ENCODE results near the gene DRGX.

DRGX gene

DNA sequence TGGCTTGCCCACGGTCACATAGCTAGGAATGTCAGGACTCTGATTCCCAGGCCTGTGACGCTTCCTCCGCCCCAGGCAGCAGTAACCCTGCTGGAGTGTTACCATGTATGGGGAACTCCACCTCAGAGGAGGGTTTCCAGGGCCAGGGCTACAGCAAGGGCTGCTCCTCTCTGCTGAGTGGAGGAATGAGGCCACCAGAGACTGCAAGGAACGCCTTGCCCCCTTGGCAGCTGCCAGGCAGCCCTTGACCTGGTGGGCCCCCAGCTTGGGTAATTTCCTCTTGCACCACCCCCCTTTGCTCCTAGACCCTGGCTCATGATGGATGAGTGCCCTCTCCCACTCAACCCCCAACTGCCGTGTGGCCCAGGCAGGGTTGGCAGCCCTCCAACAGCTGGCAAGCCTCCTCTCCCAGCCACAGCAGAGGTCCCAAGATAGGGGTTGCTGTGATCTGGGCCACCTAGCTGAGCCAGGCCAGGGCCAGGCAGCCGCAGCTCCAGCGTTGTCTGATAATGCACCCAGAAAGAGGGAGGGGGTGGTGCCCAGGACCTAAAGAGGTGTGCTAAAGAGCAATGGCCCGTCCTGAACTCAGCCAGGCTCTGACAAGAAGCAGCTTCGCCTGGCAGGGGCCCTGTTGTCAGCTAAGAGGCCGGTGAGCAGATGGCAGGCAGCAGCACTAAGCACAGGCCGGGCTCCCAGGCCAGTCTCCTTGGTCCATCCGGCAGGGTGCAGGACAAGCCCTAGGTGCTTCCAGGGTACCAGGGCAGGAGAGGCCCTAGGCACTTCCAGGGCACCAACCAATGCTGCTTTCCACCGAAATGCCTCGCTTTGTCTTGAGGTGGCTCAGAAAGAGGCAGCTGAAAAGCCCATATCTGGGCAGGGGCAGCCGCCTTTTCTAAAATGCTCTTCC lies 35.4 kb downstream of the DRGX start:
- DNase-seq, result no peak

DNA sequence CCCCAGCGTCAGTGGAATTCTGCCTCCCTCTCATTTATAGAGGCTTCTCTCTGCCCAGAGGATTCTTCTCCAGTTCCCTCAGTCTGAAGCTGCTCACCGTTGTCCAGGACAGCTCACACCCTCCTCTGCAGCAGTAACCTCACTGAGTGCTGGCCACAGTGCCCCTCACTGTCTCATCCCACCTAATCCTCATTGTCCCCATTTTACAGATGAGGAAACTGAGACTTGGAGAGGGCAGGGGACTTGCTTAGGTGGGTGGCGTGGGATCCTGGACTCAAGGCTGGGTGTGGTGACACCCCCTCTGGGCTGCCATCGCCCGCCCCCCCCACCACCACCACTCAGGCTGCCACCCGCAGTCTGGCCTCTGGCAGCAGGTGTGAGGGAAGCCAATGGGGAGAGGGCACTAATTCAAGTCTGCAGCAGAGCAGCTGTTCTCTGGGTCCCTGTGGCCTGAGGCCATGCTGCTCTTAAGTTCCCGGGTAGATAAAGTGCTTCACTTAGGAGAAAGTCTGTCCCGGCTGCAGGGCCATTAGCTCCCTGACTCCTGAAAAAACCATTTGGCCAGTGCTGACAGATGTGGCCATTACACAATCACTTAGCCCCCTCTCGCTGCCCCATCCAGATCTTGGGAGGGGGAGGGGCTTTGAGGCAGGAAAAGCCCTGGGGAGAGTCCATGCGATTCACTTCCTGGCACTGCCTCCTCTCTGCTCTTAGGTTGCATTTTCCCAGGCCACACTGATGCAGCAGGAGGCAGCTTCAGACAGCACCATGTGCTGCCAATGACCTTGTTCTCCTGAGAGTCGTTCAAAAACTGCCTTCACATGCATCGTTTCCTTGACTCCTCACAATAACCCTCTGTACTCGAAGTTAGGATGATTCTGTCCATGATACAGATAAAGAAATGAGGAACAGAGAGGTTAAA lies 36.3 kb downstream of the DRGX start:
- no peak for DNase-seq

DNA sequence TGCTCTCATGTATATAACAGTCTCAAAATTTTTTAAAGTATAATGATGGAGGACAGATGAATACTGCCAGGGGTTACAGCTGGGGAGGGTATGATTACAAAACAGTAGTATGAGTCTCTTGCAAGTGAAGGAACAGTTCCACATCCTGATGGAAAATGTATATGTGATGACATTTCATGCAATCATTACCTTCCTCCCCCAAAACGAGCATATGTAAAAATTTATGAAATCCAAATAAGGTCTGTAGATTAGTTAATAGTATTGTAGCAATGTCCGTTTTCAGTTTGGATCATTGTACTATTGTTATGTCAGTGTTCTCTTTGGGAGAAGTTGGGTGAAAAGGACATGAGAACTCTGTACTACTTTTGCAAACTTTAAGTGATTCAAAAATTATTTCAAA lies 38.0 kb downstream of the DRGX start:
- DNase-seq, result no peak

DNA sequence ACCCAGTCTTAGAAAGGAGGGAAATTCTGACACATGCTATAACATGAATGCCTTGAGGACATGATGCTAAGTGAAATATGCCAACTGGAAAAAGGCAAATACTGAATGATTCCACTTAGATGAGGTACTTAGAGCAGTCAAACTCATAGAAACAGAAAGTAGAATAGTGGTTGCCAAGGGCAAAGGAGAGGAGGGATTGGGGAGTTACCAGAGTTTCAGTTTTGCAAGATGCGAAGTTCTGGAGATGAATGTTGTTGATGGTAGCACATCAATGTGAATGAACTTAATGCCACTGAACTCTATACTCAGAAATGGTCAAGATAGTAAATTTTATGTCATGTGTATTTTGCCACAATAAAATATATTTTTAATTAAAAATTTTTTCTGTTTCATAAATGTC lies 38.9 kb downstream of the DRGX start:
- DNase-seq, result no peak

- no peak for DNase-seq
Measured at GRCh38 chr10:49356181-49356580, 39.7 kb downstream of the DRGX start.

- DNase-seq, result no peak
Measured at GRCh38 chr10:49355221-49355620, 40.7 kb downstream of the DRGX start.

DNA sequence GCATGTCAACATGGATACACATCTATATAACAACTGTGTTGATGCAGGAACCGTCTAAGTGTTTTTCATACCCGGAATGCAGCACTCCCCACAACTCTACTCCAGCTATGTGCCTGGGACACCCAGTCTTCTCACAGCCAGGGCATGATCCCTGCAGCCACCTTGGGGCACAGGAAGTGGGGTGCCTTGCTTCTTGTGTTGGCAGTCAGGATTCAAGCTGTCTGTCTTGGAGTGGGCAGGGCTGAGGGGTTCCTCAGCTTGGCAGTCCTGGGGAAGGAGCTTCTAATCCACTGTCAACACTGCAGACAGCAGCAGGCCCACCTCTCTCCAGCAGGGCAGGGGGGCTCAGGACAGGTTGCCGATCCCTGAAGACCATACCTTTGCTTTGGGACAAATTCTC lies 41.3 kb downstream of the DRGX start:
- no peak for DNase-seq

DNA sequence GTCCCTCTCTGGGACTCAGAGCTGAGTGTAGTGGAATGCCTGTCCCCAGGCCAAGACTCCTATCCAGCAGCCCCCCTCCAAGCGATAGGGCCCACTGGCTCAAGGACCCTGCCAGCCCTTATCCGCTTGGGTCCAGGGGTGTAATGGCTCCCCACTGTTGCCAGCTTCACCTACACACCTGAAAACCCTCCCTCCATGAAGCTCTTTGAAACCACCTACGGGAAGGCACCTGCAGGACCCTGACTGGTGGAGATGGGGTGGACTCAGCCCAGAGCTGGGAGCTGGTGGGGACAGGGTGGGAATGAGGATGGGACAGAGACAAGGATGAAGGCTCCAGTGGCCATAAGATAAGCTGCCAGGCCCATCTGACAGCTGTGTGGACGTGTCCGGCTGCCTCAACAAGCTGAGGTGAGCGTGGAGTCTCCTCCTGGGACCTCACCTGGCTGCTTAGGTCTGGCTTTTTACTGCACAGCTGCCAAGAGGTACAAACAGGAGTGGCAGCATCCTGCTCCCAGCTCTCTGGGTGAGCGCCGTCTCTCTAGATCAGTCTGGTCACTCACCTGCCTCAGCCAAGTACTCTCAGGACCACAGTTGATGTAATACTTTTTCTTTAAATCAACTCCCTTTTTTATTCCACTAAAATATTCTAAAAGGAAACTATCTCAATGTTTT lies 41.9 kb downstream of the DRGX start:
- DNase-seq, result no peak

GRCh38 chr10:49353026-49353894 lies 42.6 kb downstream of the DRGX start:
- no peak for DNase-seq

GRCh38 chr10:49352323-49352722 lies 43.6 kb downstream of the DRGX start:
- DNase-seq, result no peak

- no peak for DNase-seq
Measured at GRCh38 chr10:49351669-49352068, 44.2 kb downstream of the DRGX start.

GRCh38 chr10:49350846-49351532 lies 44.9 kb downstream of the DRGX start:
- DNase-seq, result no peak

- no peak for DNase-seq
Measured at GRCh38 chr10:49350138-49350537, 45.8 kb downstream of the DRGX start.

GRCh38 chr10:49349390-49349789 lies 46.5 kb downstream of the DRGX start:
- DNase-seq, result no peak

- DNase-seq, result no peak
Measured at GRCh38 chr10:49348593-49348992, 47.3 kb downstream of the DRGX start.

DNA sequence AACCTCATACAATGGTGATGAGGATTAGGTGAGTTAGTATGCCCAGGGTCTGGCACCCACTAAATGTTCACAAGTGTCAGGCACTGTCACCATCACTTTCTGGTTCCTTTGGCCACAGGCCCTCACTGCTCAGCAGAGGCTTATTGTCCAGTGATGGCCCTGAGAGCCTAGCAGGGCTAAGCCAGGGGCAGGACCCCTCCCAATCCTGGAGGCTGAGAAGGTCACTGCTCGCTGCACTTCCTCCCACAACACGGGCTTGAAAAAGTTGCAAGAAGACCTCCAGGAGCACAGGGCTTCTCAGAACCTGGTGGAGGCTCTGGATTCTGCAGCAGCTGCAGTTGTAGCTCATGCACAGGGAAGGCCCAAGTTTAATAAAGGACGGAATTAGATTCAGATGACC lies 48.1 kb downstream of the DRGX start:
- DNase-seq, result no peak

DNA sequence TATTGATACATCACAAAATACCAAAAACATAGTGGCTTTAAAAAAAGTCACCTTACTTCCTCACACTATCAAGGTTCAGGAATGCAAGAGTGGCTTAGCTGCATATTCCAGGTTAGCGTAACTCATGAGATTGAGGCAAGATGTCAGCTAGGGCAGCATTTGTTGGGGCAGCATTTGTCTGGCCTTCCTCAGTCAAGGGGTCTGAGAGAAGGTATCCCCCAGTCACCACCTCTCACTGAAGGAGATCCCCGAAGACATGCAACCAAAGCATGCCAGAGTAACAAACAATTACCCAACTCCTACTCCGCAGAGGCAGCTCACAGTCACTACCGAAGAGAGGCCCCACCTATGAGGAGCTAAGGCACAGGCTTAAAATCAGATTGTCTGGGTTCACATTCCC lies 48.5 kb downstream of the DRGX start:
- no peak for DNase-seq

DNA sequence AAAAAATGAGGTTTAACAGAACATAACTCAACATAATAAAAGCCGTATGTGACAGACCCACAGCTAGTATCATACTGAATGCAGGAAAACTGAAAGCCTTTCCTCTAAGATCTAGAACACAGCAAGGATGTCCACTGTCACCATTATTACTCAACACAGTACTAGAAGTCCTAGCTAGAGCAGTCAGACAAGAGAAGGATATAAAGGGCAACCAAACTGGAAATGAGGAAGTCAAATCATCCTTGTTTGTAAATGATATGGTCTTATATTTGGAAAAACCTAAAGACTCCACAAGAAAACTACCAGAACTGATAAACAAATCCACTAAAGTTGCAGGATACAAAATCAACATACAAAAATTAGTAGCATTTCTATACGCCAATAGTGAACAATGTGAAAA lies 51.0 kb downstream of the DRGX start:
- DNase-seq, result no peak

- DNase-seq, result no peak
Measured at GRCh38 chr10:49338604-49339003, 57.3 kb downstream of the DRGX start.

GRCh38 chr10:49335364-49335972 lies 60.4 kb downstream of the DRGX start:
- no peak for DNase-seq

DNA sequence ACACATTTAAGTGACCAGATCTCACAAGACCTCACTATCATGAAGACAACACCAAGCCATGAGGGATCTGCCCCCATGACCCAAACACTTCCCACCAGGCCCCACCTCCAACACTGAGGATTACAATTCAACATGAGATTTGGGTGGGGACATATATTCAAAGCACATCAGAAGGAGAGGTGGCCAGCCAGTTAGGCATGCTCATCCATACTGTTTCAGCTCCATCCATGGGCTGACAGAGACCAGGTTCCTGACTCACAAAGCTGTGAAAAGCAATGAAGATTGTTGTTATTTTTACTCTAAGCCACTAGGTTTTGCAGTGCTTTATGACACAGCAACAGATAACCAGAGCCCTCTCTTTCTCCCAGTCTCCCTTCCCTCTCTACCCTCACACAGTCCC lies 60.9 kb downstream of the DRGX start:
- DNase-seq, result no peak

Data from activated CD4-positive, alpha-beta T cell treated with anti-CD3 and anti-CD28 coated beads for 4 hours (primary cell).